Epidermal melanocyte (primary cell): Measurements from ENCODE around the gene BMERB1.
"Not testable (repeated sequence)": the region's sequence is repeated elsewhere in the genome, so short reads cannot be mapped to it uniquely, and the experiment has no call there.

Source experiments
- DNase-seq: peaks from one replicate; pipeline ENCODE4 v3.0.0; 2011; ENCODE audit warnings: low spot score; ENCODE audit not compliant: insufficient read length

The BMERB1 gene

GRCh38 chr16:15521758-15522509 lies 87.5 kb downstream of the BMERB1 start:
- DNase-seq, result no peak

- DNase-seq, result no peak
Measured at GRCh38 chr16:15523092-15523541, 88.7 kb downstream of the BMERB1 start.

- no peak for DNase-seq
Measured at GRCh38 chr16:15523939-15524338, 89.6 kb downstream of the BMERB1 start.

GRCh38 chr16:15524966-15525365 lies 90.6 kb downstream of the BMERB1 start:
- DNase-seq, result no peak

GRCh38 chr16:15526097-15526496 lies 91.7 kb downstream of the BMERB1 start:
- no peak for DNase-seq

- no peak for DNase-seq
Measured at GRCh38 chr16:15526731-15527130, 92.3 kb downstream of the BMERB1 start.

- DNase-seq, result peak; percentile 27
Measured at GRCh38 chr16:15529673-15530072, 95.3 kb downstream of the BMERB1 start.

GRCh38 chr16:15530085-15530484 lies 95.7 kb downstream of the BMERB1 start:
- no peak for DNase-seq

GRCh38 chr16:15532825-15533224 lies 98.4 kb downstream of the BMERB1 start:
- DNase-seq, result no peak

- no peak for DNase-seq
Measured at GRCh38 chr16:15533386-15533785, 99.0 kb downstream of the BMERB1 start.

GRCh38 chr16:15535772-15536171 lies 101.4 kb downstream of the BMERB1 start:
- no peak for DNase-seq

- no peak for DNase-seq
Measured at GRCh38 chr16:15536843-15537242, 102.5 kb downstream of the BMERB1 start.

- no peak for DNase-seq
Measured at GRCh38 chr16:15538507-15538906, 104.1 kb downstream of the BMERB1 start.

GRCh38 chr16:15539197-15539596 lies 104.8 kb downstream of the BMERB1 start:
- no peak for DNase-seq

- no peak for DNase-seq
Measured at GRCh38 chr16:15542261-15542660, 107.9 kb downstream of the BMERB1 start.

- no peak for DNase-seq
Measured at GRCh38 chr16:15542734-15543347, 108.5 kb downstream of the BMERB1 start.

- DNase-seq, result no peak
Measured at GRCh38 chr16:15544405-15544804, 110.0 kb downstream of the BMERB1 start.

- DNase-seq, result no peak
Measured at GRCh38 chr16:15545544-15545943, 111.2 kb downstream of the BMERB1 start.

- DNase-seq, result not testable (repeated sequence)
Measured at GRCh38 chr16:15547072-15547767, 112.8 kb downstream of the BMERB1 start.

GRCh38 chr16:15547768-15548096 lies 113.3 kb downstream of the BMERB1 start:
- no peak for DNase-seq

GRCh38 chr16:15548482-15548891 lies 114.1 kb downstream of the BMERB1 start:
- no peak for DNase-seq

GRCh38 chr16:15552507-15552906 lies 118.1 kb downstream of the BMERB1 start:
- DNase-seq, result no peak
